B cell (primary cell): ENCODE results near the gene NIPSNAP3A. TPM values are rescaled to one million over a fixed set of nuclear protein-coding genes. Genes with fewer than 3 reads are reported as not detected.

Experiments
- ATAC-seq: fragments of 200-7000 bp; cut with Tn5 transposase; one replicate; pipeline ENCODE4 v1.10.0; 2021; ENCODE audit warnings: low read depth, mild to moderate bottlenecking, moderate number of reproducible peaks, moderate library complexity
- CTCF ChIA-PET: fragments of 350-600 bp; sonication (Branson Sonifier 250); formaldehyde crosslinking; loops from one replicate; lab custom pipeline; 2021; ENCODE audit warnings: antibody characterized with exemption, inconsistent platforms; lab: Charles Lee
- POLR2A ChIA-PET: fragments of 350-600 bp; sonication (Branson Sonifier 250); formaldehyde crosslinking; loops from one replicate; lab custom pipeline; 2021; ENCODE audit warnings: antibody characterized with exemption; lab: Charles Lee
- DNase-seq: peaks from one replicate; pipeline ENCODE4 v3.0.0; 2013
- H2AFZ ChIP-seq: 2 replicates; pipeline ENCODE4 v1.6.1; 2012; ENCODE audit warnings: mild to moderate bottlenecking, low read depth, low read length; ENCODE audit not compliant: insufficient read depth, poor library complexity, severe bottlenecking
- H3K27ac ChIP-seq, 2 donors: 1 replicate in 1 of 2; 2 replicates in 1 of 2; pipeline ENCODE4 v1.5.1; 2012 to 2013; ENCODE audit warnings: low read length in 2 of 2, mild to moderate bottlenecking in 2 of 2, moderate library complexity in 1 of 2
- H3K27me3 ChIP-seq, 4 experiments: fragments of 200-600 bp in 1 of 4; sonication (generic) in 1 of 4; replicated peaks in 1 of 4; 1 replicate in 2 of 4; 2 replicates in 2 of 4; pipeline versions ENCODE4 v1.6.1 to v1.7.0; 2013 to 2016; ENCODE audit warnings: low read length in 3 of 4, mild to moderate bottlenecking in 2 of 4, mixed read lengths in 1 of 4, moderate library complexity in 1 of 4; ENCODE audit not compliant: insufficient read depth in 4 of 4, control insufficient read depth in 3 of 4; ENCODE audit errors: control extremely low read depth in 1 of 4
- H3K36me3 ChIP-seq, 2 experiments: replicated peaks in 1 of 2; 1 replicate in 1 of 2; 2 replicates in 1 of 2; pipeline versions ENCODE4 v1.6.1 to v1.7.1; 2013; ENCODE audit warnings: low read length in 1 of 2; ENCODE audit not compliant: insufficient read depth in 2 of 2, control insufficient read depth in 1 of 2; ENCODE audit errors: control extremely low read depth in 1 of 2, extremely low read depth in 1 of 2
- H3K4me1 ChIP-seq, 2 donors: fragments of 200-600 bp in 1 of 2; sonication (generic) in 1 of 2; 1 replicate in 1 of 2; 2 replicates in 1 of 2; pipeline versions ENCODE4 v1.5.1 to v1.6.1; 2013 to 2017; ENCODE audit warnings: low read length in 2 of 2; ENCODE audit not compliant: control insufficient read depth in 2 of 2, insufficient read depth in 2 of 2
- H3K4me2 ChIP-seq: replicated peaks from 2 replicates; pipeline ENCODE3; 2012; ENCODE audit warnings: mild to moderate bottlenecking, low read depth, low read length; ENCODE audit not compliant: poor library complexity, severe bottlenecking
- H3K4me3 ChIP-seq, 5 experiments: fragments of 200-600 bp in 1 of 5; sonication (generic) in 1 of 5; 1 replicate in 3 of 5; 2 replicates in 2 of 5; pipeline versions ENCODE4 v1.5.1 to v1.7.0; 2011 to 2016; ENCODE audit warnings: low read length in 4 of 5, mild to moderate bottlenecking in 4 of 5, low read depth in 2 of 5, control low read depth in 1 of 5, moderate library complexity in 1 of 5; ENCODE audit not compliant: insufficient read depth in 1 of 5; ENCODE audit errors: control extremely low read depth in 1 of 5, extremely low read depth in 1 of 5
- H3K79me2 ChIP-seq: fragments of 200-600 bp; sonication (generic); one replicate; pipeline ENCODE4 v1.6.0; 2016; ENCODE audit warnings: low read length; ENCODE audit not compliant: control insufficient read depth, insufficient read depth
- H3K9ac ChIP-seq: fragments of 200-600 bp; sonication (generic); 2 replicates; pipeline ENCODE4 v1.6.1; 2017; ENCODE audit warnings: mild to moderate bottlenecking, low read length, moderate library complexity
- H3K9me3 ChIP-seq, 3 donors: one replicate each; pipeline versions ENCODE4 v1.6.1 to v1.7.1; 2013; ENCODE audit warnings: low read length in 2 of 3; ENCODE audit not compliant: control insufficient read depth in 2 of 3, insufficient read depth in 1 of 3; ENCODE audit errors: control extremely low read depth in 1 of 3
- H4K20me1 ChIP-seq: 2 replicates; pipeline ENCODE4 v1.6.0; 2012; ENCODE audit warnings: mild to moderate bottlenecking, low read length; ENCODE audit not compliant: insufficient read depth, control insufficient read depth, poor library complexity, severe bottlenecking
- H3K27ac Mint-ChIP-seq: one replicate; pipeline ENCODE4 v1.8.0; 2021; ENCODE audit warnings: mixed read lengths
- H3K27me3 Mint-ChIP-seq: one replicate; pipeline ENCODE4 v1.8.0; 2021; ENCODE audit warnings: mixed read lengths
- H3K4me1 Mint-ChIP-seq: one replicate; pipeline ENCODE4 v1.8.0; 2021; ENCODE audit warnings: mixed read lengths
- H3K4me3 Mint-ChIP-seq: one replicate; pipeline ENCODE4 v1.8.0; 2021; ENCODE audit warnings: mixed read lengths
- H3K9me3 Mint-ChIP-seq: one replicate; pipeline ENCODE4 v1.8.0; 2022; ENCODE audit warnings: mixed read lengths; ENCODE audit not compliant: insufficient read depth
- CTCF ChIP-seq: fragments of 200-600 bp; IDR thresholded peaks from one replicate; pipeline ENCODE4 v1.8.0; 2022; ENCODE audit warnings: antibody characterized with exemption, mild to moderate bottlenecking
- EZH2 ChIP-seq: IDR thresholded peaks from 2 replicates; pipeline ENCODE4 v1.6.1; 2012; ENCODE audit warnings: borderline replicate concordance, low read depth, mild to moderate bottlenecking, moderate library complexity, low read length; ENCODE audit not compliant: insufficient read depth, poor library complexity, severe bottlenecking
- WGBS: methylation state at CpG from one replicate; pipeline ENCODE4 v1.1.5; 2013; ENCODE audit warnings: missing lambda C conversion rate; ENCODE audit not compliant: insufficient coverage; 5-methylcytosine and 5-hydroxymethylcytosine counted together
- intact Hi-C: fragments of 100-400 bp; cut with micrococcal nuclease; formaldehyde crosslinking; loops from one replicate; pipeline ENCODE4 v1.10.0; 2022
- polyA plus RNA-seq: library from polyadenylated mRNA; depleted of rRNA; stranded (reverse); fragments of >200 nt; gene quantifications from 2 replicates; pipeline ENCODE4 v1.2.3, GENCODE V29; 2012
- total RNA-seq, 2 donors: library from RNA; stranded (reverse); fragments of 120-200 nt in 1 of 2; gene quantifications; 1 replicate in 1 of 2; 2 replicates in 1 of 2; pipeline versions ENCODE4 v1.2.3 to v1.2.4, GENCODE V29; 2013 to 2022

The NIPSNAP3A gene
- total and polyA plus RNA-seq, 2 donors (not counting 1 experiment from before 2014, with no cell fraction given), result 9.4 to 23.6 TPM

GRCh38 chr9:104779334-104779733, 31.9 kb downstream of the NIPSNAP3A start:
- no peak overlapping the region for H3K4me3 Mint-ChIP-seq
- H3K36me3 ChIP-seq, result peaks cover 0 to 9% of the 10 kb centered on the region in 2 experiments
- no peak overlapping the region for H3K27ac ChIP-seq
- H3K4me2 ChIP-seq, result no peak overlapping the region
- peaks cover 31% of the 10 kb centered on the region for H3K4me1 Mint-ChIP-seq
- no peak overlapping the region for H2AFZ ChIP-seq
- no peaks in the 10 kb centered on the region for H3K79me2 ChIP-seq
- ChIA-PET POLR2A (interaction anchor here (0.7 kb wide), 1 partner anchor 16 kb away, joined by 3 read pairs; no protein-coding TSS in a partner anchor), CTCF (interaction anchor here (1.6 to 2.3 kb wide), 2 partner anchors 82 to 634 kb away, joined by 3 to 6 read pairs; no protein-coding TSS in a partner anchor)
- no peaks in the 10 kb centered on the region for H3K27me3 ChIP-seq
- peaks cover 40 to 52% of the 10 kb centered on the region in 2 donors for H3K4me1 ChIP-seq
- TF ChIP-seq CTCF (no peak), EZH2 (no peak)
- no peaks in the 10 kb centered on the region for H3K27me3 Mint-ChIP-seq
- H3K9ac ChIP-seq, result no peak overlapping the region
- ATAC-seq (no peak), DNase-seq (no peak)
- no CpG with 5 or more reads among the region's 1 CpG for WGBS
- H3K9me3 Mint-ChIP-seq, result no peaks in the 10 kb centered on the region
- H3K4me3 ChIP-seq, result no peak overlapping the region
- H4K20me1 ChIP-seq, result no peaks in the 10 kb centered on the region
- no peak overlapping the region for H3K27ac Mint-ChIP-seq
- intact Hi-C loops, result loop anchor here (5.0 kb wide), 2 partner anchors 213 to 463 kb away; partner anchors contain the start of gene SLC44A1
- peaks cover 0 to 2% (median 0%) of the 10 kb centered on the region in 3 donors for H3K9me3 ChIP-seq

GRCh38 chr9:104779946-104780535, 32.6 kb downstream of the NIPSNAP3A start:
- no peaks in the 10 kb centered on the region for H3K27me3 Mint-ChIP-seq
- Histone ChIP-seq H3K79me2 (no peaks in the 10 kb centered on the region), H3K27ac (no peak overlapping the region), H3K36me3 (peaks cover 0 to 12% of the 10 kb centered on the region in 2 experiments), H3K9me3 (no peaks in the 10 kb centered on the region), H4K20me1 (no peaks in the 10 kb centered on the region), H3K4me2 (peak overlapping the region; percentile 5), H2AFZ (no peak overlapping the region), H3K27me3 (no peaks in the 10 kb centered on the region), H3K4me3 (no peak overlapping the region), H3K9ac (no peak overlapping the region), H3K4me1 (peaks cover 35 to 51% of the 10 kb centered on the region in 2 donors)
- intact Hi-C loops, result loop anchor here (1.0 to 5.0 kb wide), 5 partner anchors 82 to 635 kb away; partner anchors contain the start of gene SLC44A1
- ATAC-seq, result no peak
- DNase-seq, result peak; percentile 18
- no peak overlapping the region for H3K4me3 Mint-ChIP-seq
- H3K4me1 Mint-ChIP-seq, result peaks cover 35% of the 10 kb centered on the region
- ChIA-PET POLR2A (interaction anchor here (0.6 to 1.2 kb wide), 3 partner anchors 17 to 33 kb away, joined by 3 read pairs; partner anchors contain the start of gene NIPSNAP3A), CTCF (interaction anchor here (0.9 to 2.3 kb wide), 12 partner anchors 8 to 639 kb away, joined by 3 to 9 read pairs (median 5); partner anchors contain the start of gene NIPSNAP3B)
- no peaks in the 10 kb centered on the region for H3K9me3 Mint-ChIP-seq
- 57% methylated on average over 2 of the region's 9 CpGs for WGBS
- no peak for TF ChIP-seq CTCF
- TF ChIP-seq EZH2, result no peak
- peak overlapping the region; percentile 44 for H3K27ac Mint-ChIP-seq
